Smooth muscle cell (in vitro differentiated cells): Measurements from ENCODE around the gene SLC1A7. TPM values are rescaled to one million over a fixed set of nuclear protein-coding genes. Genes with fewer than 3 reads are reported as not detected.

Experiments used
- DNase-seq: peaks from one replicate; lab custom pipeline; 2025; ENCODE audit not compliant: unreplicated experiment; lab: John Stamatoyannopoulos, UW
- H2AFZ ChIP-seq: fragments of 200-600 bp; sonication (generic); 2 replicates; pipeline ENCODE4 v1.6.0; 2016; ENCODE audit warnings: antibody characterized with exemption, low read depth, mild to moderate bottlenecking
- H3F3A ChIP-seq: fragments of 200-600 bp; sonication (generic); 2 replicates; pipeline ENCODE4 v1.6.0; 2017; ENCODE audit warnings: antibody characterized with exemption, low read depth
- H3K27ac ChIP-seq: fragments of 200-600 bp; sonication (generic); 2 replicates; pipeline ENCODE4 v1.5.1; 2016; ENCODE audit warnings: low read depth, mild to moderate bottlenecking
- H3K27me3 ChIP-seq: fragments of 200-600 bp; sonication (generic); 2 replicates; pipeline ENCODE4 v1.6.1; 2016; ENCODE audit warnings: low read depth, mild to moderate bottlenecking
- H3K36me3 ChIP-seq: fragments of 200-600 bp; sonication (generic); 2 replicates; pipeline ENCODE4 v1.5.1; 2016; ENCODE audit warnings: low read depth
- H3K4me1 ChIP-seq: fragments of 200-600 bp; sonication (generic); 2 replicates; pipeline ENCODE4 v1.5.1; 2016; ENCODE audit warnings: low read depth
- H3K4me2 ChIP-seq: fragments of 200-600 bp; sonication (generic); 2 replicates; pipeline ENCODE4 v1.6.0; 2016; ENCODE audit warnings: mild to moderate bottlenecking
- H3K4me3 ChIP-seq: fragments of 200-600 bp; sonication (generic); 2 replicates; pipeline ENCODE4 v1.5.1; 2016; ENCODE audit warnings: mild to moderate bottlenecking
- H3K79me2 ChIP-seq: fragments of 200-600 bp; sonication (generic); 2 replicates; pipeline ENCODE4 v1.6.0; 2016; ENCODE audit warnings: low read depth, mild to moderate bottlenecking
- H3K9ac ChIP-seq: fragments of 200-600 bp; sonication (generic); 2 replicates; pipeline ENCODE4 v1.6.0; 2016; ENCODE audit warnings: low read depth
- H3K9me3 ChIP-seq: fragments of 200-600 bp; sonication (generic); replicated peaks from 2 replicates; pipeline ENCODE4 v1.5.1; 2016; ENCODE audit warnings: low read depth
- H4K20me1 ChIP-seq: fragments of 200-600 bp; sonication (generic); 2 replicates; pipeline ENCODE4 v1.6.0; 2016; ENCODE audit warnings: low read depth
- WGBS: methylation state at CpG from one replicate; pipeline ENCODE4 v1.1.7; 2016; ENCODE audit warnings: low lambda C conversion rate; 5-methylcytosine and 5-hydroxymethylcytosine counted together
- polyA plus RNA-seq: library from polyadenylated mRNA; unstranded; fragments of >200 nt; fragmentation: Nextera tagmentation; extraction: Ambion mirVana; gene quantifications from 2 replicates; pipeline ENCODE4 v1.2.1, GENCODE V29; 2016
- total RNA-seq: library from RNA; depleted of rRNA; stranded (reverse); fragments of >200 nt; gene quantifications from 2 replicates; pipeline ENCODE4 v1.2.3, GENCODE V29; 2014
- TF ChIP-seq, protein P1 (sequence below): fragments of 200-600 bp; sonication (generic); IDR thresholded peaks from 2 replicates; pipeline ENCODE4 v1.5.1; 2017; ENCODE audit warnings: borderline replicate concordance, mild to moderate bottlenecking, antibody characterized with exemption; ENCODE audit not compliant: insufficient read depth, poor library complexity, severe bottlenecking

SLC1A7 gene
- total and polyA plus RNA-seq, 2 experiments from 2014 or later: 0.05 TPM; not detected in 1

DNA sequence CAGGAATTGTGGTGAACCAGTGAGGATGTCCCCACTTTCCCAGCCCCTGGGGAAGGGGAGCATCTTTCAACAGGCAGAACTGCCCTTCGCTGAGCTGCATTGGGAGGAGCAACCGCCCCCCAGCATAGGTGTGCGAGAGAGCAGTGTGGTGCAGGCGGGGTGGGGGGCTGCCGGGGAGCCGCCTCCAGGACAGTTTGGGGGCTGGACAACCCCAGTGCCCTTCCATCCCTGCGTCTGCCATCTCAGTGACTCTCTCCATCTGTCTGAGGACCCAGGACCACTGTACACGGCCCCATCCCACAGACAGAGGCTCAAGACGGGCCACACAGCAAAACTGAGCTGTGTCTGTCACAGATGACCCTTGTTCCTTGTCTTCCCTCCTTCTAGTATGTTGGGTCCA, 66.3 kb downstream of the SLC1A7 start:
- 94% methylated on average over 9 of the region's 9 CpGs for WGBS
- no peaks in the 10 kb centered on the region for H3K79me2 ChIP-seq
- no peak for DNase-seq
- H3K27ac ChIP-seq: no peak overlapping the region
- H3K9me3 ChIP-seq: no peaks in the 10 kb centered on the region
- H3F3A ChIP-seq: no peaks in the 10 kb centered on the region
- H3K36me3 ChIP-seq: no peaks in the 10 kb centered on the region
- no peak overlapping the region for H3K4me3 ChIP-seq
- H3K4me1 ChIP-seq: no peaks in the 10 kb centered on the region
- H3K27me3 ChIP-seq: no peaks in the 10 kb centered on the region
- H3K4me2 ChIP-seq: no peak overlapping the region
- H3K9ac ChIP-seq: no peak overlapping the region
- TF ChIP-seq, protein P1, sequence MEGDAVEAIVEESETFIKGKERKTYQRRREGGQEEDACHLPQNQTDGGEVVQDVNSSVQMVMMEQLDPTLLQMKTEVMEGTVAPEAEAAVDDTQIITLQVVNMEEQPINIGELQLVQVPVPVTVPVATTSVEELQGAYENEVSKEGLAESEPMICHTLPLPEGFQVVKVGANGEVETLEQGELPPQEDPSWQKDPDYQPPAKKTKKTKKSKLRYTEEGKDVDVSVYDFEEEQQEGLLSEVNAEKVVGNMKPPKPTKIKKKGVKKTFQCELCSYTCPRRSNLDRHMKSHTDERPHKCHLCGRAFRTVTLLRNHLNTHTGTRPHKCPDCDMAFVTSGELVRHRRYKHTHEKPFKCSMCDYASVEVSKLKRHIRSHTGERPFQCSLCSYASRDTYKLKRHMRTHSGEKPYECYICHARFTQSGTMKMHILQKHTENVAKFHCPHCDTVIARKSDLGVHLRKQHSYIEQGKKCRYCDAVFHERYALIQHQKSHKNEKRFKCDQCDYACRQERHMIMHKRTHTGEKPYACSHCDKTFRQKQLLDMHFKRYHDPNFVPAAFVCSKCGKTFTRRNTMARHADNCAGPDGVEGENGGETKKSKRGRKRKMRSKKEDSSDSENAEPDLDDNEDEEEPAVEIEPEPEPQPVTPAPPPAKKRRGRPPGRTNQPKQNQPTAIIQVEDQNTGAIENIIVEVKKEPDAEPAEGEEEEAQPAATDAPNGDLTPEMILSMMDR: no peak
- no peaks in the 10 kb centered on the region for H4K20me1 ChIP-seq
- H2AFZ ChIP-seq: no peak overlapping the region

DNA sequence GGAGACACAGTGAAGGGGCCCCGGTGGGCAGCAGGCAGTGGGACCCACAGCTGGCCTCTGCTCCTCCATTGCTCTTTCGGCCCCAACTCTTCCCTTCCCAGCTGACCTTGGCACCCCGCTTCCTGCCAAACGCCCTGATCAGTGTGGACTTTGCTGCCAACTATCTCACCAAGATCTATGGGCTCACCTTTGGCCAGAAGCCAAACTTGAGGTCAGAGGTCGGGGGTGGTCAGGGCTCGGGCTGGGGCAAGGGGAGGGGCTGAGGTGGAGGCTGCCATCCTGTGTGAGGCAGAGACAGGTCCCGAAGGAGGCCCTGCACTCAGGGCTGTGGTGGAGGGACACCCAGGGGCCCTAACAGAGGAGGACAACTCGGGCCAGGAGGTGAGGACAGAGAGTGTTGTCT, 66.7 kb downstream of the SLC1A7 start:
- Histone ChIP-seq H3K36me3 (no peaks in the 10 kb centered on the region), H3K9me3 (no peaks in the 10 kb centered on the region), H3K79me2 (no peaks in the 10 kb centered on the region), H3K27ac (no peak overlapping the region), H2AFZ (no peak overlapping the region), H3K4me3 (no peak overlapping the region), H3K27me3 (no peaks in the 10 kb centered on the region), H3K4me1 (no peaks in the 10 kb centered on the region), H4K20me1 (no peaks in the 10 kb centered on the region), H3K4me2 (no peak overlapping the region), H3K9ac (no peak overlapping the region), H3F3A (no peaks in the 10 kb centered on the region)
- DNase-seq: no peak
- WGBS: 87% methylated on average over 8 of the region's 8 CpGs
- TF ChIP-seq, protein P1: no peak

DNA sequence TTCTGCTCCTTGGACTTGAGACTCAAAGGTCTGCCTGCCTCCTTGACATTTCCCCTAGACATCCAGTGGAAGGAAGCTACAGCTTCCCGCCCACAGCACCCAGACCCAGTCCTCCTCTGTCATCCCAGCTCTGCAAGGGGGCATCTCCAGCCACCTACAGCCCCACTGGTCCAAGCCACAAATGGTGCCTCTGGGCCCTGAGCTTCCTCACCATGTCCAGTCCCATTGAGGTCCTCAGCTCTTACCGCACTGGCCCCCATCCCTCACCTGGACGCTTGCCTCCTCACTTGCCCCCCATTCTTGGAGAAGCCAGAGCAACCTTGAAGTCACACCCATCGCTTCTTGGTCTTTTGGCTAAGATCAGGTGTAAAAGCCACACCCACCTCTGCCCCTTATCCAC, 67.2 kb downstream of the SLC1A7 start:
- H3K4me2 ChIP-seq: no peak overlapping the region

More for the DNA sequence above, 67.2 kb downstream of the SLC1A7 start:
- H3K9ac ChIP-seq: no peak overlapping the region
- H3K4me1 ChIP-seq: no peaks in the 10 kb centered on the region
- no peaks in the 10 kb centered on the region for H3K9me3 ChIP-seq
- H3K4me3 ChIP-seq: no peak overlapping the region
- H3K27ac ChIP-seq: no peak overlapping the region
- no peaks in the 10 kb centered on the region for H3K79me2 ChIP-seq
- H4K20me1 ChIP-seq: no peaks in the 10 kb centered on the region
- TF ChIP-seq, protein P1: no peak
- H3F3A ChIP-seq: no peaks in the 10 kb centered on the region
- DNase-seq: no peak
- 95% methylated on average over 4 of the region's 4 CpGs for WGBS
- H3K27me3 ChIP-seq: no peaks in the 10 kb centered on the region
- H3K36me3 ChIP-seq: no peaks in the 10 kb centered on the region
- H2AFZ ChIP-seq: no peak overlapping the region
